ENCODE data around the gene COL11A2.

GRCh38 chr6:33176906-33177305 is 15.4 kb downstream of the COL11A2 start:
- TF ChIP-seq CTCF (conservative IDR thresholded peaks at IDR 0.05; ENCODE audit: low read depth in 2 of 2) (no peak), JUNB (IDR thresholded peaks at IDR 0.05; ENCODE audit: unreplicated experiment) (no peak), REST (IDR thresholded peaks at IDR 0.05; ENCODE audit: unreplicated experiment) (no peak), POLR2AphosphoS5 (IDR thresholded peaks at IDR 0.05; ENCODE audit: low read depth) (no peak), EZH2phosphoT487 (IDR thresholded peaks at IDR 0.05; ENCODE audit: unreplicated experiment) (no peak), ETS1 (IDR thresholded peaks at IDR 0.05) (no peak), CREB1 (CRISPR knock-in tag; IDR thresholded peaks at IDR 0.05; ENCODE audit: low read depth) (no peak), EZH2 (IDR thresholded peaks at IDR 0.05; ENCODE audit: low read depth, unreplicated experiment) (no peak), NANOG (IDR thresholded peaks at IDR 0.05; ENCODE audit: borderline replicate concordance) (no peak), ZNF114 (CRISPR knock-in tag; IDR thresholded peaks at IDR 0.05) (no peak), STAT1 (IDR thresholded peaks at IDR 0.05; ENCODE audit: unreplicated experiment) (no peak), ZNF331 (CRISPR knock-in tag; IDR thresholded peaks at IDR 0.05; ENCODE audit: low read depth) (no peak), ZNF462 (CRISPR knock-in tag; IDR thresholded peaks at IDR 0.05) (no peak)

All from GM23338 (cell line).